HK-2 (cell line): ENCODE data around the gene DDX10.

Experiments used
- DNase-seq: peaks from one replicate; pipeline ENCODE4 v3.0.0-alpha.2; 2018; ENCODE audit not compliant: unreplicated experiment

Gene DDX10

GRCh38 chr11:108906329-108906728 lies 241.5 kb downstream of the DDX10 start:
- DNase-seq = no peak

GRCh38 chr11:108906826-108907225 lies 242.0 kb downstream of the DDX10 start:
- no peak for DNase-seq

GRCh38 chr11:108909041-108909440 lies 244.2 kb downstream of the DDX10 start:
- DNase-seq = no peak

- DNase-seq = no peak
Measured at GRCh38 chr11:108909921-108910320, 245.1 kb downstream of the DDX10 start.

GRCh38 chr11:108912581-108912980 lies 247.7 kb downstream of the DDX10 start:
- DNase-seq = no peak

GRCh38 chr11:108913204-108913603 lies 248.3 kb downstream of the DDX10 start:
- DNase-seq = no peak

- DNase-seq = no peak
Measured at GRCh38 chr11:108914211-108914610, 249.3 kb downstream of the DDX10 start.

GRCh38 chr11:108914981-108915380 lies 250.1 kb downstream of the DDX10 start:
- DNase-seq = no peak

GRCh38 chr11:108915666-108916065 lies 250.8 kb downstream of the DDX10 start:
- no peak for DNase-seq

GRCh38 chr11:108916290-108916689 lies 251.4 kb downstream of the DDX10 start:
- no peak for DNase-seq

GRCh38 chr11:108916935-108917334 lies 252.1 kb downstream of the DDX10 start:
- no peak for DNase-seq

GRCh38 chr11:108921211-108921610 lies 256.3 kb downstream of the DDX10 start:
- no peak for DNase-seq

- no peak for DNase-seq
Measured at GRCh38 chr11:108922241-108922640, 257.4 kb downstream of the DDX10 start.

GRCh38 chr11:108923413-108923812 lies 258.5 kb downstream of the DDX10 start:
- DNase-seq = no peak

- no peak for DNase-seq
Measured at GRCh38 chr11:108926171-108926840, 261.4 kb downstream of the DDX10 start.

- DNase-seq = no peak
Measured at GRCh38 chr11:108926841-108927577, 262.1 kb downstream of the DDX10 start.

- DNase-seq = no peak
Measured at GRCh38 chr11:108927791-108928545, 263.1 kb downstream of the DDX10 start.

- no peak for DNase-seq
Measured at GRCh38 chr11:108929241-108929640, 264.4 kb downstream of the DDX10 start.

GRCh38 chr11:108931168-108931567 lies 266.3 kb downstream of the DDX10 start:
- no peak for DNase-seq

- no peak for DNase-seq
Measured at GRCh38 chr11:108933630-108934029, 268.8 kb downstream of the DDX10 start.

GRCh38 chr11:108934289-108934688 lies 269.4 kb downstream of the DDX10 start:
- no peak for DNase-seq

- DNase-seq = no peak
Measured at GRCh38 chr11:108934696-108935095, 269.8 kb downstream of the DDX10 start.

- DNase-seq = no peak
Measured at GRCh38 chr11:108937746-108938145, 272.9 kb downstream of the DDX10 start.
